EL (cell line): Measurements from ENCODE around the gene MGAT5B.

Experiments used
- DNase-seq: peaks from one replicate; pipeline ENCODE4 v3.0.0-alpha.2; 2016

The MGAT5B gene

GRCh38 chr17:76987486-76988093 is 119.4 kb downstream of the MGAT5B start:
- DNase-seq = no peak

DNA sequence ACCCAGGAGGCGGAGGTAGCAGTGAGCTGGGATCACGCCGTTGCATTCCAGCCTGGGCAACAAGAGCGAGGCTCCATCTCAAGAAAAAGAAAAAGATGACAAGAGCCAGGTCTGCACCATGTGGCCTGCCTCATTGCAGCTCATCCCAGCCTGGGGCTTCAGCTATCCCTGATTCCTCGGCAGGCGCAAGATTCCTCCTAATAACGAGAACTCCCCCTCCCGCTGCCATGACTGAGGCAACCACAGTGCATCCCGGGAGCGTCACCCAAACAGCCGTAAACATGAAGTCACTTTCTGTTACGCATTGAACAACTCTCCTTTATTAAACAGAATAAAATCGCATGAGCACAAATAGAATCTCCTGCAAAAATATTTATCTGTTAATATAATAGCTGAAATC is 120.6 kb downstream of the MGAT5B start:
- no peak for DNase-seq

DNA sequence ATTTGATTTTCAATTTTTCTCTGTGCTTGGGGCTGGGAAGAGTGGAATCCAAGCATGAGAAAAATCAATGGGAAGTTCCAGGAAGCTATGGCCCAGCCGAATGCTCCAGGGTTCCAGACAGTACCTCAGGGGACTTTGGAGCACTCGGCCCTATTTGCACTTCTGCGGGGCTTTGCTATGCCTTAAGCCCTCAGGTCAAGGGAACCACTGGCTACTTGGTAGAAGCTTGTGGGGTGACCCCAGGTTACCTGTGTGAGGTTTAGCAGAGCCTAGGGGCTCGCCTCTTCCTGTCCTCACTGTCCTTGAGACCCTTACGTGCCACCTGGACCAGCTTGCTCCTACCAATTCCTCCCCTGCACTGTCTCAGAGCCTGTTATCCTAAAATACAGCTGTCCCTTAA is 121.3 kb downstream of the MGAT5B start:
- no peak for DNase-seq

DNA sequence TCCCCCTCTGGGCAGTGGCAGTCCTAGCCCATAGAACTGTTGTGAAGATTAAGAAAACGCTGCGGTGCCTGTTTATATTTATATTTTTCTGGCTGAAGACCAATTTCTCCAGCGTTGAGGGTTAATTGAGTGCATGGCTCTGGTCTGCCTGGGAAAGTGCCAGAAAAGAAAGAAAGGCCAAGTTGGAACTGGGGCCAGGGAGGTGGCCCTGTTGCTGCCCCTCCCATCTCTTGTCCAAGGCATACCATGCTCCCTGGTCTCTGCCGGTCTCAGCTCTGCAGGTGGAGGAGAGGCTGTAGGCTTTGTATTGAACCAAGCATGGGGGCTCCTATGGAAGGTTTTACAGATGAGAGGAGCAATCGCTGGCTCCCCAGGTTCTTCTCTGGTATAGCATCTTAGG is 124.7 kb downstream of the MGAT5B start:
- DNase-seq = no peak

DNA sequence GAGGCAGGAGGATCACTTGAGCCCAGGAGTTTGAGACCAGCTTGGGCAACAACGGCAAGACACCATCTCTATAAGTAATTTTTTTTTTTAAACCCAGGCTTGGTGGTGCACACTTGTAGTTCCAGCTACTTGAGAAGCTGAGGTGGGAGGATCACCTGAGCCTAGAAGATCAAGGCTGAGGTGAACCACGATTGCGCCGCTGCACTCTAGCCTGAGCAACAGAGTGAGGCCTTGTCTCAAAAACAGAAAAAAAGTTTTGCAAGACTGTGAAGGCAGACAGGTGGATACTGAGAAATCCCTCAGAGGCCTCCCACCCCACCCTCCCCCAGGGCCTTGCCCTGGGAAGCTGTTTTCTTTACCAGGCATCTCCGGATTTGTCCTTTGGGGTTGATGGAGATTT is 125.4 kb downstream of the MGAT5B start:
- no peak for DNase-seq

GRCh38 chr17:76994237-76994637 is 126.0 kb downstream of the MGAT5B start:
- DNase-seq = no peak

DNA sequence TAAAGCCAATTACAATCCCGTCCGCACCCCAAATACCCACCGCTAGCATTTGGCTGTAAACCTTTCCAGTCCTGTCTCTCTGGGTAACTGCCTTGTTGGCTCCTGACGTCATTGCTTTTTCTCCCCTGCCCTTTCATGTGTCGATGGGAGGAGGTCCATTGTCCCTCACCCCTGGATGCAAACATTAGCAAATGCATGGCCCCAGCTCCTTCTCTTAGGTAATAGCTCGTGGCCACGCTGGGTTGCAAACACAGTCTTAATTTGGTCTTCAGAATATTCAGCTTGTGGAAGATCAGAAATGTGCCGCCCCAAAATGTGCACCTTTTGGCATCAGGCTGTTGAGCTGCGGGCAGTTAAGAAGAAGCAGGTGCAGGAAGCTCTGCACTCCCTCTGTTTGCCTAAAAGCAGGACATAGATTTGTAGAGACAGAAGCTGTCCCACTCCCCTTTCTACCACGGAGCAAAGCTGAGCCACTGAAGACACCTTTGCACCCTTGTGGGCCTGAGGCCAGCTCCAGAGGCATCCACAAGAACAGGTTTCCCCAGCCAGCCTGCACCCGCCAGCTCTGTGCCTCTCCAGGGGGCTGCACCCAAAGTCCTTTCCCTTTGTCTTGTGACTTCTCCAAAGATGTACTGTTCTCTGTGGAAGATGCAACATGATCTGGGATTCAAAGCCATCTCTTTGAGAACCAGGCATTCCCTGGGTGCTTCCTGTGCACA is 127.3 kb downstream of the MGAT5B start:
- no peak for DNase-seq

GRCh38 chr17:76996741-76997694 is 128.8 kb downstream of the MGAT5B start:
- DNase-seq = no peak

GRCh38 chr17:76997981-76998531 is 129.9 kb downstream of the MGAT5B start:
- DNase-seq = no peak

- no peak for DNase-seq
Measured at GRCh38 chr17:76998839-76999238, 130.6 kb downstream of the MGAT5B start.
